SH-SY5Y (cell line): ENCODE measurements around the gene POLR1H.

Source experiments
- GATA2 ChIP-seq: IDR thresholded peaks from 2 replicates; pipeline ENCODE4 v1.6.1; 2011; ENCODE audit warnings: mild to moderate bottlenecking, low read depth, low read length
- GATA3 ChIP-seq: IDR thresholded peaks from 2 replicates; pipeline ENCODE4 v1.6.1; 2011; ENCODE audit warnings: low read depth, mild to moderate bottlenecking, low read length, moderate library complexity

DNA sequence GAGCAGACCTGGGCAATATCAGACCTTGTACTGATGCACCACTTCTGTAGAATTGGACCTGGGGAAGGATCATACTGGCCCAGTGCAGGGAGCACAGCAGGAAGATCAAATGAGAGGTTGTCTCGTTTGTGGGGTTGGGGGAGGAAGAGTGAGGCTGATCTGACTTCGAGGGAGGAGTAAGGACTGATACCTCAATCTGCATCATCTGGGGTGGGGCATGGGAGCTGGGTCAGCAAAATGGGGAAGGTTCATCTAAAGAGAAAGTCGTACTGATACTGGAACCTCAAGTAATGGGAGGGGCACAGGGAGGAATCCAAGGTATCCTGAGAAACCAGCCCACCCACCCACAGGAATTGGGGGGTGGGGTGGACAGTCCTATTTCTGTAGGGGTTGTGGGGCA, 10.8 kb downstream of the POLR1H start:
- TF ChIP-seq GATA3 (no peak), GATA2 (no peak)
